OCI-LY1 (cell line): ENCODE data around the gene FARSA.
A peak's percentile ranks its signal among the peaks of the same experiment; 100 is the strongest.

Experiments
- H2AFZ ChIP-seq: fragments of 200-600 bp; sonication (generic), shearing (Covaris generic); 2 replicates; pipeline ENCODE4 v1.6.0; 2014; ENCODE audit warnings: antibody characterized with exemption, mild to moderate bottlenecking, low read length
- H3F3A ChIP-seq: fragments of 200-600 bp; sonication (generic), shearing (Covaris generic); 2 replicates; pipeline ENCODE4 v1.6.0; 2014; ENCODE audit warnings: mild to moderate bottlenecking, antibody characterized with exemption, low read length, moderate library complexity; ENCODE audit not compliant: insufficient read depth
- H3K27ac ChIP-seq: fragments of 200-600 bp; sonication (generic); 2 replicates; pipeline ENCODE4 v1.5.1; 2014; ENCODE audit warnings: low read length, mixed run types, mild to moderate bottlenecking, low read depth; ENCODE audit not compliant: poor library complexity, severe bottlenecking
- H3K27me3 ChIP-seq: fragments of 200-600 bp; sonication (generic); 2 replicates; pipeline ENCODE4 v1.6.0; 2014; ENCODE audit warnings: antibody characterized with exemption, mild to moderate bottlenecking, low read length, moderate library complexity; ENCODE audit not compliant: insufficient read depth
- H3K36me3 ChIP-seq: fragments of 200-600 bp; sonication (generic); 2 replicates; pipeline ENCODE4 v1.6.1; 2014; ENCODE audit warnings: mild to moderate bottlenecking, antibody characterized with exemption, low read length, moderate library complexity, mixed read lengths; ENCODE audit not compliant: insufficient read depth
- H3K4me1 ChIP-seq: fragments of 200-600 bp; sonication (generic); 2 replicates; pipeline ENCODE4 v1.5.1; 2014; ENCODE audit warnings: mild to moderate bottlenecking, low read length, moderate library complexity; ENCODE audit not compliant: insufficient read depth, severe bottlenecking
- H3K4me2 ChIP-seq: fragments of 200-600 bp; sonication (generic), shearing (Covaris generic); 2 replicates; pipeline ENCODE4 v1.6.1; 2014; ENCODE audit warnings: low read length
- H3K4me3 ChIP-seq: fragments of 200-600 bp; sonication (generic); 2 replicates; pipeline ENCODE4 v1.5.1; 2014; ENCODE audit warnings: low read length, low read depth, mild to moderate bottlenecking, mixed read lengths; ENCODE audit not compliant: poor library complexity, severe bottlenecking
- H3K79me2 ChIP-seq: fragments of 200-600 bp; shearing (Covaris generic); 2 replicates; pipeline ENCODE4 v1.6.1; 2016; ENCODE audit warnings: mixed run types, low read length, mixed read lengths; ENCODE audit not compliant: insufficient read depth
- H3K9ac ChIP-seq: fragments of 200-600 bp; sonication (generic), shearing (Covaris generic); 2 replicates; pipeline ENCODE4 v1.6.1; 2014; ENCODE audit warnings: mild to moderate bottlenecking, low read length, mixed read lengths
- H3K9me2 ChIP-seq: fragments of 200-600 bp; sonication (generic), shearing (Covaris generic); 2 replicates; pipeline ENCODE4 v1.6.1; 2014; ENCODE audit warnings: low read depth, mild to moderate bottlenecking, low read length, mixed read lengths
- H3K9me3 ChIP-seq: fragments of 200-600 bp; shearing (Covaris generic); 2 replicates; pipeline ENCODE4 v1.6.1; 2014; ENCODE audit warnings: low read length, mixed read lengths
- H4K20me1 ChIP-seq: fragments of 200-600 bp; sonication (generic), shearing (Covaris generic); 2 replicates; pipeline ENCODE4 v1.6.0; 2016; ENCODE audit warnings: mild to moderate bottlenecking, low read length; ENCODE audit not compliant: insufficient read depth
- EZH2 ChIP-seq: fragments of 200-600 bp; sonication (generic), shearing (Covaris generic); IDR thresholded peaks from 2 replicates; pipeline ENCODE4 v1.8.0; 2017; ENCODE audit warnings: borderline replicate concordance, mixed run types, mild to moderate bottlenecking, antibody characterized with exemption, low read length, moderate library complexity, mixed read lengths
- TF ChIP-seq, protein P1 (sequence below): fragments of 200-600 bp; sonication (generic), shearing (Covaris generic); IDR thresholded peaks from 2 replicates; pipeline ENCODE4 v1.5.1; 2017; ENCODE audit warnings: mild to moderate bottlenecking, antibody characterized with exemption, low read length, moderate library complexity, mixed read lengths

The FARSA gene

GRCh38 chr19:12880551-12881171 lies 52.9 kb downstream of the FARSA start:
- H3K4me2 ChIP-seq, result peak overlapping the region; percentile 73
- H3F3A ChIP-seq, result no peaks in the 10 kb centered on the region
- no peaks in the 10 kb centered on the region for H4K20me1 ChIP-seq
- H2AFZ ChIP-seq, result no peak overlapping the region
- no peak for TF ChIP-seq EZH2
- TF ChIP-seq, protein P1, sequence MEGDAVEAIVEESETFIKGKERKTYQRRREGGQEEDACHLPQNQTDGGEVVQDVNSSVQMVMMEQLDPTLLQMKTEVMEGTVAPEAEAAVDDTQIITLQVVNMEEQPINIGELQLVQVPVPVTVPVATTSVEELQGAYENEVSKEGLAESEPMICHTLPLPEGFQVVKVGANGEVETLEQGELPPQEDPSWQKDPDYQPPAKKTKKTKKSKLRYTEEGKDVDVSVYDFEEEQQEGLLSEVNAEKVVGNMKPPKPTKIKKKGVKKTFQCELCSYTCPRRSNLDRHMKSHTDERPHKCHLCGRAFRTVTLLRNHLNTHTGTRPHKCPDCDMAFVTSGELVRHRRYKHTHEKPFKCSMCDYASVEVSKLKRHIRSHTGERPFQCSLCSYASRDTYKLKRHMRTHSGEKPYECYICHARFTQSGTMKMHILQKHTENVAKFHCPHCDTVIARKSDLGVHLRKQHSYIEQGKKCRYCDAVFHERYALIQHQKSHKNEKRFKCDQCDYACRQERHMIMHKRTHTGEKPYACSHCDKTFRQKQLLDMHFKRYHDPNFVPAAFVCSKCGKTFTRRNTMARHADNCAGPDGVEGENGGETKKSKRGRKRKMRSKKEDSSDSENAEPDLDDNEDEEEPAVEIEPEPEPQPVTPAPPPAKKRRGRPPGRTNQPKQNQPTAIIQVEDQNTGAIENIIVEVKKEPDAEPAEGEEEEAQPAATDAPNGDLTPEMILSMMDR, result no peak
- H3K36me3 ChIP-seq, result peaks cover 16% of the 10 kb centered on the region
- peaks cover 7% of the 10 kb centered on the region; the same call in 1 of the 2 replicates for H3K9me3 ChIP-seq
- peak overlapping the region; percentile 88 for H3K4me3 ChIP-seq
- H3K9me2 ChIP-seq, result no peaks in the 10 kb centered on the region
- H3K4me1 ChIP-seq, result peaks cover 28% of the 10 kb centered on the region
- H3K9ac ChIP-seq, result peak overlapping the region; percentile 82
- no peaks in the 10 kb centered on the region for H3K27me3 ChIP-seq
- H3K27ac ChIP-seq, result peak overlapping the region; percentile 58
- no peaks in the 10 kb centered on the region for H3K79me2 ChIP-seq

DNA sequence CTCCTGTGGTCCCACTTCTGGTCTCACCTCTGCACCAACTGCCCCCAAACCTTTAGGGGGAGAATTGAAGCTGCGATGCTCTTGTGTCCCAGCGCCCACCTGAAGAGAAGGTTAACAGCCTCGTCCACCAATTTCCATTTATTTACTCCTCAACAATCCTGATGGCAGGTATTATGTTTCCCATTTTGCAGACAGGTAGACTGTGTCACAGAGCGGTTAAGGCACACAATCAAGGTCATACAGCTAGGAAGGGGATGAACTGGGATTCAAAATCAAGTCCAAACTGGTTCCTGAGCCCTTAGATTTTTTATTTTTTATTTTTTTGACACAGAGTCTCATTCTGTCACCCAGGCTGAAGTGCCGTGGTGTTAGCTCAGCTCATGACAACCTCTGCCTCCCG lies 58.4 kb downstream of the FARSA start:
- Histone ChIP-seq H3K36me3 (peaks cover 42% of the 10 kb centered on the region), H3K27me3 (no peaks in the 10 kb centered on the region), H4K20me1 (no peaks in the 10 kb centered on the region), H3K4me1 (peaks cover 5% of the 10 kb centered on the region), H3K9me3 (no peaks in the 10 kb centered on the region), H3K4me2 (no peak overlapping the region), H3K27ac (no peak overlapping the region), H3K9ac (no peak overlapping the region), H3K79me2 (no peaks in the 10 kb centered on the region), H3K9me2 (no peaks in the 10 kb centered on the region), H3F3A (no peaks in the 10 kb centered on the region), H3K4me3 (no peak overlapping the region), H2AFZ (no peak overlapping the region)
- no peak for TF ChIP-seq EZH2
- TF ChIP-seq, protein P1, result no peak

- Histone ChIP-seq H3K4me2 (no peak overlapping the region), H3K27ac (no peak overlapping the region)
These were observed 59.4 kb downstream of the FARSA start for GRCh38 chr19:12873891-12874745.

More at GRCh38 chr19:12873891-12874745, 59.4 kb downstream of the FARSA start:
- Histone ChIP-seq H2AFZ (no peak overlapping the region), H4K20me1 (no peaks in the 10 kb centered on the region), H3K27me3 (no peaks in the 10 kb centered on the region), H3K4me1 (no peaks in the 10 kb centered on the region), H3K9me3 (no peaks in the 10 kb centered on the region), H3K9ac (no peak overlapping the region), H3K79me2 (no peaks in the 10 kb centered on the region), H3F3A (no peaks in the 10 kb centered on the region), H3K36me3 (peaks cover 42% of the 10 kb centered on the region), H3K9me2 (no peaks in the 10 kb centered on the region), H3K4me3 (no peak overlapping the region)
- TF ChIP-seq, protein P1, result no peak
- TF ChIP-seq EZH2, result no peak
